Caco-2 (cell line): ENCODE results near the gene SARS2. TPM values are rescaled to one million over a fixed set of nuclear protein-coding genes. Genes with fewer than 3 reads are reported as not detected.

Experiments
- BruUV-seq: library from RNA; stranded (reverse); fragments of 400-500 nt; replicated peaks from 2 replicates; lab custom pipeline; 2021; lab: Mats Ljungman, UMichigan
- CTCF ChIA-PET: fragments of 300-600 bp; sonication (Branson Sonifier 250); formaldehyde crosslinking; loops from one replicate; lab custom pipeline; 2022; ENCODE audit warnings: antibody characterized with exemption; lab: Charles Lee
- POLR2A ChIA-PET: fragments of 300-600 bp; sonication (Branson Sonifier 250); formaldehyde crosslinking; loops from one replicate; lab custom pipeline; 2022; ENCODE audit warnings: antibody characterized with exemption; lab: Charles Lee
- DNase-seq, 2 experiments: peaks; one replicate each; pipeline versions ENCODE4 v3.0.0 to v3.0.0-alpha.2; 2020 to 2022
- H3K27me3 ChIP-seq: replicated peaks from 2 replicates; pipeline ENCODE4 v1.6.0; 2011; ENCODE audit warnings: low read length; ENCODE audit not compliant: control insufficient read depth, insufficient read depth
- H3K36me3 ChIP-seq: 2 replicates; pipeline ENCODE4 v1.5.1; 2011; ENCODE audit warnings: low read length; ENCODE audit not compliant: control insufficient read depth, insufficient read depth
- H3K4me1 ChIP-seq: fragments of 250-450 bp; sonication (Bioruptor Pico); 2 replicates; pipeline ENCODE4 v1.5.1; 2020; ENCODE audit warnings: mild to moderate bottlenecking
- H3K4me3 ChIP-seq: 2 replicates; pipeline ENCODE4 v1.5.1; 2011; ENCODE audit warnings: low read depth, mild to moderate bottlenecking, control low read depth, low read length
- H3K9me3 ChIP-seq: fragments of 250-450 bp; sonication (Bioruptor Pico); 2 replicates; pipeline ENCODE4 v1.5.1; 2020; ENCODE audit warnings: mild to moderate bottlenecking, moderate library complexity
- H3K27ac Mint-ChIP-seq: one replicate; pipeline ENCODE4 v1.8.0; 2022; ENCODE audit warnings: mixed read lengths; ENCODE audit not compliant: unreplicated experiment
- H3K27me3 Mint-ChIP-seq: one replicate; pipeline ENCODE4 v1.8.0; 2022; ENCODE audit warnings: mixed read lengths; ENCODE audit not compliant: insufficient read depth, unreplicated experiment
- H3K36me3 Mint-ChIP-seq: one replicate; pipeline ENCODE4 v1.8.0; 2022; ENCODE audit warnings: mild to moderate bottlenecking, mixed read lengths; ENCODE audit not compliant: insufficient read depth, unreplicated experiment
- H3K4me1 Mint-ChIP-seq: one replicate; pipeline ENCODE4 v1.8.0; 2022; ENCODE audit warnings: low read depth, mixed read lengths; ENCODE audit not compliant: unreplicated experiment
- H3K4me3 Mint-ChIP-seq: one replicate; pipeline ENCODE4 v1.8.0; 2022; ENCODE audit warnings: mild to moderate bottlenecking, moderate library complexity, mixed read lengths; ENCODE audit not compliant: unreplicated experiment
- H3K9me3 Mint-ChIP-seq: one replicate; pipeline ENCODE4 v1.8.0; 2022; ENCODE audit warnings: mixed read lengths; ENCODE audit not compliant: unreplicated experiment
- intact Hi-C: fragments of 100-400 bp; cut with micrococcal nuclease; formaldehyde crosslinking; loops from one replicate; pipeline ENCODE4 v1.10.0; 2022; ENCODE audit not compliant: unreplicated experiment
- total RNA-seq: library from RNA; stranded (reverse); gene quantifications from 2 replicates; pipeline ENCODE4 v1.2.3, GENCODE V29; 2022
- TF ChIP-seq, protein P1 (sequence below), 2 experiments: fragments of 200-600 bp in 1 of 2; IDR thresholded peaks; 1 replicate in 1 of 2; 2 replicates in 1 of 2; pipeline versions ENCODE4 v1.5.1 to v1.8.0; 2011 to 2022; ENCODE audit warnings: antibody characterized with exemption in 1 of 2, control low read depth in 1 of 2, inconsistent platforms in 1 of 2, low read depth in 1 of 2, low read length in 1 of 2, mild to moderate bottlenecking in 1 of 2, moderate library complexity in 1 of 2; ENCODE audit not compliant: insufficient read depth in 1 of 2, severe bottlenecking in 1 of 2, unreplicated experiment in 1 of 2

Gene SARS2
- total RNA-seq, 1 experiment from 2014 or later, result 66.6 TPM

DNA sequence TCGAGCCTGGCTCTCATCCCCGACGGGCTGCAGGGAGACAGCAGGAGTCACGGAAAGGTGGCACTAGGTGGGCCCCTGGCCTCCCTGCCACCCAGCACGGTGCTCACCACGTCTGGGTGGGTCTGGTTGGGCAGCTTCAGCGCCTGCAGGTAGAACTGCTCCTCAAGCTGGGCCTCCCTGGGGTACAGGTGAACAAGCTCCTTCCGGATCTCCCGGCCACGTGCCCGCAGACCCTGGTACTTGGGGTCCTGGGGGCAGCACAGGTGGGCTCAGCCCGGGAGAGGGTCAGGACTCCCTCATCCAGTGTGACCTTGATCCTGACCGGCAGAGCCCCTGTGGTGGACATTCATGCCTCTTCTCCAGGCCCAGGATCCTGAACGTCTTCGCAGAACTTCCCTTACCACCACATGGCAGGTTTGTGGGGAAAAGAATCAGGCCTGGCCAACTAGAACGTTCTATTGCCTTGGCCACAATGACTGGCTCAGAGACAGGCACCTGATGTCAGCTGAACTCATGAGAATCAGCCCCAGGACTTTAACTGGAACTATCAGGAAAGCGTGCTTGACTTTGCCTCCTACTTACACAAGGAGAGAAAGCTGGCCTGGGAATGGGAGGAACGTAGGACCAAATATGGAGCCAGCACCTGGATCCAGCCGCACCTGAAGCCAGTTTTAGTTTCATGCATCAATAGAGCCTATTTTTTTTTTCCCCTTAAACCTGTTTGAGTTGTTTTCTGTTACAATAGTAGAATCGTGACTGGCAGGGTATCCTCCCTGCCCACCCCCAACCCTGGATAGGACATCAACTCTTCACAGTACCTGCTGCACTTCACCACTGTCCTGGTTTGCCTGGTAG is 8.9 kb downstream of the SARS2 start:
- peaks cover 5% of the 10 kb centered on the region for H3K36me3 ChIP-seq
- POLR2A ChIA-PET, result no interaction called here

DNA sequence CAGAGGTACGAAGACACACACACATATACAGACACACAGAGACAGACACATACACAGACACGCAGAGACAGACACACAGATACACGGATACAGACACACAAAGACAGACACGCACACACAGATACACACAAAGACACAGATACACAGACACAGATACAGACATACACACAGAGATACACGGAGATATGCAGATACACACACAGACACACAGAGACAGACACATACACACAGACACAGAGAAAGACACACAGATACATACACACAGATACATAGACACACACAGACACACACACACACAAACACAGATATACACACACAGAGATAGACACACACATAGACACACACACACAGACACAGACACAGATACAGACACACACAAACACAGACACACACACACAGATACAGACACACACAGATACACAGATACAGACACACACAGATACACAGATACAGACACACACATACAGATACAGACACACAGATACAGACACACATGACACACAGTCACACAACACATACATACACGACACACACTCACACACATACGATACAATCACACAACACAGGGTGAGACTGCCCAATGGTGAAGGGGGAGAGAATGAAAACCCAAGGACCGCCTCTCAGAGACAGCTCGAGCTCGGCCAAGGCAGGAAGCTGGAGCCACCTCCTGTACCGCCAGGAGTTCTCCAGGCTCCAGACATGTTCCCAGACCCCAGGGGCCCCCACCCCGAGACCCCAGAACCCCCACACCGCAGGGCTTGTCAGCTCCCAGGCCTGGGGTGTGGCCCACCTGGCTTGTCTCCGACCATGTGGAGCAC is 9.8 kb downstream of the SARS2 start:
- no peak for DNase-seq
- TF ChIP-seq, protein P1, sequence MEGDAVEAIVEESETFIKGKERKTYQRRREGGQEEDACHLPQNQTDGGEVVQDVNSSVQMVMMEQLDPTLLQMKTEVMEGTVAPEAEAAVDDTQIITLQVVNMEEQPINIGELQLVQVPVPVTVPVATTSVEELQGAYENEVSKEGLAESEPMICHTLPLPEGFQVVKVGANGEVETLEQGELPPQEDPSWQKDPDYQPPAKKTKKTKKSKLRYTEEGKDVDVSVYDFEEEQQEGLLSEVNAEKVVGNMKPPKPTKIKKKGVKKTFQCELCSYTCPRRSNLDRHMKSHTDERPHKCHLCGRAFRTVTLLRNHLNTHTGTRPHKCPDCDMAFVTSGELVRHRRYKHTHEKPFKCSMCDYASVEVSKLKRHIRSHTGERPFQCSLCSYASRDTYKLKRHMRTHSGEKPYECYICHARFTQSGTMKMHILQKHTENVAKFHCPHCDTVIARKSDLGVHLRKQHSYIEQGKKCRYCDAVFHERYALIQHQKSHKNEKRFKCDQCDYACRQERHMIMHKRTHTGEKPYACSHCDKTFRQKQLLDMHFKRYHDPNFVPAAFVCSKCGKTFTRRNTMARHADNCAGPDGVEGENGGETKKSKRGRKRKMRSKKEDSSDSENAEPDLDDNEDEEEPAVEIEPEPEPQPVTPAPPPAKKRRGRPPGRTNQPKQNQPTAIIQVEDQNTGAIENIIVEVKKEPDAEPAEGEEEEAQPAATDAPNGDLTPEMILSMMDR (IDR thresholded peaks at IDR 0.05; ENCODE audit: insufficient read depth in 1 of 2, low read depth in 1 of 2, low read length in 1 of 2, severe bottlenecking in 1 of 2, unreplicated experiment in 1 of 2), result no peak
- Histone ChIP-seq H3K36me3 (peaks cover 3% of the 10 kb centered on the region; the same call in 1 of the 2 replicates), H3K27me3 (no peaks in the 10 kb centered on the region), H3K4me1 (no peaks in the 10 kb centered on the region), H3K4me3 (no peak overlapping the region), H3K9me3 (no peaks in the 10 kb centered on the region)
- no peak overlapping the region for H3K27ac Mint-ChIP-seq
- H3K27me3 Mint-ChIP-seq, result no peaks in the 10 kb centered on the region
- H3K4me1 Mint-ChIP-seq, result no peaks in the 10 kb centered on the region
- ChIA-PET CTCF (no interaction called here), POLR2A (no interaction called here)
- intact Hi-C loops, result no loop called here
- no TSS peak for BruUV-seq
- peaks cover 18% of the 10 kb centered on the region for H3K36me3 Mint-ChIP-seq
- H3K9me3 Mint-ChIP-seq, result no peaks in the 10 kb centered on the region
- H3K4me3 Mint-ChIP-seq, result no peak overlapping the region

More for the DNA sequence above, 8.9 kb downstream of the SARS2 start:
- Mint-ChIP-seq H3K27me3 (no peaks in the 10 kb centered on the region), H3K36me3 (peaks cover 19% of the 10 kb centered on the region), H3K4me1 (no peaks in the 10 kb centered on the region), H3K4me3 (no peak overlapping the region), H3K9me3 (no peaks in the 10 kb centered on the region), H3K27ac (no peak overlapping the region)
- TF ChIP-seq, protein P1 (IDR thresholded peaks at IDR 0.05; ENCODE audit: insufficient read depth in 1 of 2, low read depth in 1 of 2, low read length in 1 of 2, severe bottlenecking in 1 of 2, unreplicated experiment in 1 of 2), result no peak
- Histone ChIP-seq H3K4me1 (no peaks in the 10 kb centered on the region), H3K4me3 (no peak overlapping the region), H3K27me3 (no peaks in the 10 kb centered on the region), H3K9me3 (no peaks in the 10 kb centered on the region)
- DNase-seq, result no peak
- no TSS peak for BruUV-seq
- CTCF ChIA-PET, result no interaction called here
- intact Hi-C loops, result no loop called here

DNA sequence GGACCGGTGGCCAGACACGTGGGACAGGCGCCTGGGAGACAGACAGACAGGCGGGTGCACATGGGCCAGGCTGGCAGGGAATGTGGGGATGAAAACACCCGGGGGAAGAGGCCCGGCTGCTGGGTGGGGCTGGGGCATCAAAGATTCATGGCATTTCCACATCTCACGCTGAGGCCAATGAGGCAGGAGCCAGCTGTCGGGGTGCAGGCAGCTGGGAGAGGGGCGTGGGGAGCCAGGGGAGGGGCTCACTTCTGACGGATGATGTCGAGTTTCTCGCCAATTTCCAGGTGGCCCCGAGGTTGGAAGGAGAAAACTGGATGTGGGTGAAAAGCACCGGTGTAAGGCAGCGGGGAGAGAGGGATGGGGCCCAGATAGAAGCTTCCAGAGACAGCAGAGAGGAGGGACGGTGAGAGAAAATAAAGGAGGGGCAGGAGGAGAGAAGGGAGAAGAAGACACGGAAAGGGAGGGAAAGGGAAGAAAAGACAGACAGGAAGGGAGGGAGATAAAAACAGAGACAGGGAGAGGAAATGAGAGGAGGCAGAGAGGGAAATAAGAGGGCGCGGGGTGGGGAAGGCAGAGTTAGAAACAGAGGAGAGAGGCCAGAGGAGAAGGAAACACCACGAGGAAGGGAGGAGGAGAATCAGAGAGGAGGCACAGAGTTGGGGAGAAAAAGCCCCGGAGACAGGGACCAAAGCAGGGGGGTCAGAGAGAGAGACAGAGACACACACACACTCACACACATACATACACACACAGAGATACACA is 10.5 kb downstream of the SARS2 start:
- H3K36me3 ChIP-seq, result no peaks in the 10 kb centered on the region; the same call in 1 of the 2 replicates
- H3K27me3 ChIP-seq, result no peaks in the 10 kb centered on the region
- H3K4me3 ChIP-seq, result no peak overlapping the region
- H3K27me3 Mint-ChIP-seq, result no peaks in the 10 kb centered on the region
- no peak overlapping the region for H3K27ac Mint-ChIP-seq
- BruUV-seq, result no TSS peak
- H3K9me3 ChIP-seq, result no peaks in the 10 kb centered on the region
- no peak for DNase-seq
- ChIA-PET CTCF (interaction anchor here (0.5 to 1.6 kb wide), 2 partner anchors 11 to 37 kb away, joined by 7 to 8 read pairs; partner anchors contain the start of genes MRPS12 and SARS2), POLR2A (no interaction called here)
- no peaks in the 10 kb centered on the region for H3K9me3 Mint-ChIP-seq
- TF ChIP-seq, protein P1 (IDR thresholded peaks at IDR 0.05; ENCODE audit: insufficient read depth in 1 of 2, low read depth in 1 of 2, low read length in 1 of 2, severe bottlenecking in 1 of 2, unreplicated experiment in 1 of 2), result no peak
- H3K4me3 Mint-ChIP-seq, result no peak overlapping the region
- peaks cover 18% of the 10 kb centered on the region for H3K36me3 Mint-ChIP-seq
- H3K4me1 ChIP-seq, result no peaks in the 10 kb centered on the region
- H3K4me1 Mint-ChIP-seq, result no peaks in the 10 kb centered on the region
- intact Hi-C loops, result no loop called here
